ENCODE data around the gene MTNR1A.

DNA sequence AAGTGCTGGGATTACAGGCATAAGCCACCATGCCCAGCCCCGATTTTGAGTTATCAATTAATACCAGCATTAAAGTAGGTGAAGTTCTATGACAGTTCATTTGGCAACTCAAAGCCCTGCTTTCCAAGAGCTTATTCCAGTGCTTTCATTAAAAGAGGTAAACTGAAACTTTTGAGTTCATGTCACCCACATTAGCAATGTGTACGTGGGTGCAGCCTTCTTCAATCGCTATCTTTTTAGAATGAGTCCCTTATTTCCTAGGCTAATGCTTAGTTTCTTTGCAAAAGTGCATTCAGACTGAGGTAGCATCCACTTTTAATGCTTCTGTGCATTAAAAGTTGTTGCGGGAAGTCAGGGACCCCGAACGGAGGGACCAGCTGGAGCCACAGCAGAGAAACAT is 26.1 kb upstream of the MTNR1A start:
- TF ChIP-seq, protein P1, sequence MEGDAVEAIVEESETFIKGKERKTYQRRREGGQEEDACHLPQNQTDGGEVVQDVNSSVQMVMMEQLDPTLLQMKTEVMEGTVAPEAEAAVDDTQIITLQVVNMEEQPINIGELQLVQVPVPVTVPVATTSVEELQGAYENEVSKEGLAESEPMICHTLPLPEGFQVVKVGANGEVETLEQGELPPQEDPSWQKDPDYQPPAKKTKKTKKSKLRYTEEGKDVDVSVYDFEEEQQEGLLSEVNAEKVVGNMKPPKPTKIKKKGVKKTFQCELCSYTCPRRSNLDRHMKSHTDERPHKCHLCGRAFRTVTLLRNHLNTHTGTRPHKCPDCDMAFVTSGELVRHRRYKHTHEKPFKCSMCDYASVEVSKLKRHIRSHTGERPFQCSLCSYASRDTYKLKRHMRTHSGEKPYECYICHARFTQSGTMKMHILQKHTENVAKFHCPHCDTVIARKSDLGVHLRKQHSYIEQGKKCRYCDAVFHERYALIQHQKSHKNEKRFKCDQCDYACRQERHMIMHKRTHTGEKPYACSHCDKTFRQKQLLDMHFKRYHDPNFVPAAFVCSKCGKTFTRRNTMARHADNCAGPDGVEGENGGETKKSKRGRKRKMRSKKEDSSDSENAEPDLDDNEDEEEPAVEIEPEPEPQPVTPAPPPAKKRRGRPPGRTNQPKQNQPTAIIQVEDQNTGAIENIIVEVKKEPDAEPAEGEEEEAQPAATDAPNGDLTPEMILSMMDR (IDR thresholded peaks at IDR 0.05) = no peak
- TF ChIP-seq POLR2AphosphoS5 (IDR thresholded peaks at IDR 0.05) = no peak

Data from upper lobe of left lung (tissue), 4 donors.